Left ventricle myocardium superior (tissue), 1 donor: ENCODE data around the gene SBSN. TPM values are rescaled to one million over a fixed set of nuclear protein-coding genes. Genes with fewer than 3 reads are reported as not detected.

Source experiments
- ATAC-seq: fragments of 200-7000 bp; cut with Tn5 transposase; one replicate; pipeline ENCODE4 v1.9.1; 2020; ENCODE audit warnings: mild to moderate bottlenecking, moderate library complexity
- DNase-seq: peaks from one replicate; pipeline ENCODE4 v3.0.0-alpha.2; 2020
- intact Hi-C: fragments of 100-400 bp; cut with micrococcal nuclease; formaldehyde crosslinking; loops from one replicate; pipeline ENCODE4 v1.11.0; 2022
- total RNA-seq: library from RNA; stranded (reverse); fragmentation: NEBNext Ultra II Directional; extraction: Animal tissue kit (Norgen Biotek cat#: 25700); gene quantifications from one replicate; pipeline ENCODE4 v1.2.1, GENCODE V29; 2021
- donor health status: DM: no; HTN: yes; CAD: no; lungs with severe emphysema.

Gene SBSN
- total RNA-seq, 1 donor from 2014 or later = not detected

DNA sequence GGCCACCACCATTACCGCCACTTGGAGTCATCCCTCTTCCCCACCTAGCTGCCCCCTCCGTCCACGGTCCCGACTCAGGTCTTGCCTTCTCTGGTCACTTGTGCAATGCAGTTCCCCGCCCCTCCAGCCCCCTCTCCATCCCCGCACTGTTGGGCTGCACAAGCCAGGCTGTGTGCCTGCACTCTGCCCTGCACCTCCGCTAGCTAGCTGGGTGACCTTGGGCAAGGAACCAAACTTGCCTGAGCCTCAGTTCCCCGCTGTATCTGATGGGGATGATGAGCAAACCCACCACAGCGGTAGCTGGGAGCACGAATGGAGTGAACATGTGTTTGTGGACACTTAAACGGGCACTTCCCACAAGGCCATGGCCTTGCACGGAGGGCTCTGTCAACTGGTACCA, 11.7 kb upstream of the SBSN start:
- intact Hi-C loops = no loop called here
- ATAC-seq (no peak), DNase-seq (no peak)

DNA sequence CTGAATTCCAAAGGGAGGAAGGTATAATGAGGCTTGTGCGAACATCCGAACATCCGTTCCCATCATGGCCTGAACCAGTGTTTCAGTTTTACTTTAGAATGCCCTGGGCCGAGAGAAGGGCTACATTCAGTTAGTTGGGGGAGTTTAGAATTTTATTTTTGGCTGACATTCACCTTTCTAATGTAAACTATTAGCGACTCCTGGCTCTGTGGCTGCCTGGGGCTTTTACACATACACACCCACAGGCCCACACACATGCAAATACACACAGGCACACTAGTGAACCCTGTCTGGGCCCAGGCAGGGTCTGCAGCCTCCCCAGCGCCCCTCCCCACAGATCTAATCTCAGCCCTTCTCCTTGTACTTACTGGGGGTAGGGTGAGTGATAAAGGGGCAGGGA, 11.2 kb upstream of the SBSN start:
- intact Hi-C loops = no loop called here
- no peak for ATAC-seq
- DNase-seq = no peak

DNA sequence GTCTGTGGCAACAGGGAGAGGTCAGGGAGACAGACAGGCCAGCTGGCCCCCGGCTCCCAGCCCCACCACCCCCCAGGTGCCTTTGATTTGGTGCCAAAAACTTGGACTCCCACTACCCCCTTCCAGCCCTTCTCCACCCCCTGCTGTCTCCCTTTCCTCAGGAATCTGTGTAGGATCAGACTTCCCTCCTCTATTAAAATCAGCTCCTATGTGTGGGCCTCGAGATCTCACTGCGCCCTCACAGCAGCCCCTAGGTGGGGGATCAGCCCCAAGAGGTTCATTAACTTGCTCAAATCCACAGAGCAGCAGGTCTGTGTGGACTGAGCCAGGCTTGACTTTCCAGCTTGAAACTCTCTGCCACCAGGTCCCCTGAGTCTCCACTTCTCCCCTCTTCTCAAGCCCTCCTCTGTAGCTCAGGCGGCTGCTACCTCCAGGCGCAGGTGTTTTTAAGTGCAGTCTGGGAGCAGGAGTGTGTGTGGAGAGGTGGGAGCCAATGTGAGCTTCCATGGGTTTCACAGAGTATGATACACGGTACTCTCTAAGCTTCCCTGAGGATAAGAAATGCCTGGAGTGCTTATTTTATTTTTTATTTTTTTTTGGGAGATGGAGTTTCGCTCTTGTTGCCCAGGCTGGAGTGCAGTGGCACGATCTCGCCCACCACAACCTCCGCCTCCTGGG, 6.8 kb upstream of the SBSN start:
- ATAC-seq = no peak
- no peak for DNase-seq
- intact Hi-C loops = no loop called here

DNA sequence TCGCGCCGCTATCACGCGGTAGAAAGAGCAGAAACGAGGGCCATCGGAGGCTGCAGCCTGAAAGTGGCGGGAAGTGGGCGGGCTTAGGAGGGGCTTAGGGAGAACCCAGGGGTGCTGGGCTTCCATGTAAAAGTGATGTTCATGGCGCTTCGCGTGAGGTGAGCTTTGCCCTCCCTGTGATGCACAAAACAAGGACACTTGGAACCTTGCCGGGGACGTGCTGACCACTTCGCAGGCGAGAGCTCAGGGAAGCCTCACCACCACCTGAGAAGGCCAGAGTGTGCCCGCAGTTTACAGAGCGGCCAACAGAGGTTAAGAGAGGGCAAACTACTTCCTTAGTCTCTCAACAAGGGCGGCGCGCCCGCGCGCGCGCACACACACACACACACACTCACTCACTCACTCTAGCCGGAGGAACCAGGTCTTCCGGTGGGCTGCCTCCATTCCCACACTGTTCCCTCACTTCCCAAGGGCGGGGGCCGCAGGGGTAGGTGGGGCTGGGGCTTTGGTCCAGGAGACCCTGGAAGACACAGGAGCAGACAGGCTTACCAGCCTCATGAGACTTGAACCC, 5.8 kb upstream of the SBSN start:
- ATAC-seq (peak; percentile 59), DNase-seq (peak; percentile 58)
- intact Hi-C loops = no loop called here

DNA sequence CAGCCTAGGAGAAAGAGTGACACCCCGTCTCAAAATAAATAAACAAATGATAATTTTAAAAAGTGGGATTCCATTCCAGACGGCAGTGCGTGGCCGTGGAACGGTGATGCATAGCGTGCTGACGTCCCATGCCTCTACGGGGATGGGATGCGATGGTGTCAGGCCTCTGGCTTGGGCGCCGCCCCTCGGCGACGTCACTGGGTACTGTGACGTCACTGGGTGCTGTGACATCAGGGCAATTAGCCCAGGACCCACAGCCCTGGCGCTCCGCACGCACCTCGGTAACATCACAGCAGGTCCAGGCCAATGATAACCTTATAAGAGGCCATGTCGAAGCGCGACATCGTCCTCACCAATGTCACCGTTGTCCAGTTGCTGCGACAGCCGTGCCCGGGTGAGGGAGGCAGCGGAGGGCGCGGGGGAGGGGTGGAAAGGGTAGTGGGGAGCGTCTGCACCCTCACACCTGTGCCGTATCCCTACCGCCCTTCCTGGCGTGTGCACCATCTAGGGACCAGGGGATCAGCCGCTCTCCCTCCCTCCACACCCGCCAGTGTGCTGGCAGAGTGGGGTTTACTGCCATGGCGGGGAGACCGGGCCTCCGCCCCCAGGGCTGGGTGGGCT, 5.2 kb upstream of the SBSN start, which contains the start of gene GAPDHS:
GAPDHS (plus strand) TSS at position 256 of the 621 bp plus-strand sequence; CDS start at position 328, 72 bp downstream.
- ATAC-seq (no peak), DNase-seq (no peak)
- intact Hi-C loops = no loop called here

DNA sequence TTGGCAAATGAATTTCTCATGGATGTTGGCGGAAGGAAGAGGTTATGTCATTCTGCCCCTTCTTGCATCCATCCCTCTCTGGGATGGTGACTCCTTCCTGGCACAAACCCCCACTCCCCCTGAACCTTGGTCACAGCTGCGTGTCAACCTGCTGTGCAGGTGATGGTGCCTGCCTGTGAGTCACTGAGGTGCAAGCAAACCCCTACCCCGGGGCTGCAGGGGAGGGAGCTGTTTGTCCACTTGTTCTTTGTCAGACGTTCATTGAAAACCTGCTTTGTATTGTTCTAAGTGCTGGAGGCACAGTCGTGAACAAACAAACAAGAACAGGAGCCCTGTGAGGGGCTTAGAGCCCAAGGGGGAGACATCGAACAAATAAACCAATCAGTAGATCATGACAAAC, 3.2 kb upstream of the SBSN start:
- intact Hi-C loops = no loop called here
- ATAC-seq = no peak

DNA sequence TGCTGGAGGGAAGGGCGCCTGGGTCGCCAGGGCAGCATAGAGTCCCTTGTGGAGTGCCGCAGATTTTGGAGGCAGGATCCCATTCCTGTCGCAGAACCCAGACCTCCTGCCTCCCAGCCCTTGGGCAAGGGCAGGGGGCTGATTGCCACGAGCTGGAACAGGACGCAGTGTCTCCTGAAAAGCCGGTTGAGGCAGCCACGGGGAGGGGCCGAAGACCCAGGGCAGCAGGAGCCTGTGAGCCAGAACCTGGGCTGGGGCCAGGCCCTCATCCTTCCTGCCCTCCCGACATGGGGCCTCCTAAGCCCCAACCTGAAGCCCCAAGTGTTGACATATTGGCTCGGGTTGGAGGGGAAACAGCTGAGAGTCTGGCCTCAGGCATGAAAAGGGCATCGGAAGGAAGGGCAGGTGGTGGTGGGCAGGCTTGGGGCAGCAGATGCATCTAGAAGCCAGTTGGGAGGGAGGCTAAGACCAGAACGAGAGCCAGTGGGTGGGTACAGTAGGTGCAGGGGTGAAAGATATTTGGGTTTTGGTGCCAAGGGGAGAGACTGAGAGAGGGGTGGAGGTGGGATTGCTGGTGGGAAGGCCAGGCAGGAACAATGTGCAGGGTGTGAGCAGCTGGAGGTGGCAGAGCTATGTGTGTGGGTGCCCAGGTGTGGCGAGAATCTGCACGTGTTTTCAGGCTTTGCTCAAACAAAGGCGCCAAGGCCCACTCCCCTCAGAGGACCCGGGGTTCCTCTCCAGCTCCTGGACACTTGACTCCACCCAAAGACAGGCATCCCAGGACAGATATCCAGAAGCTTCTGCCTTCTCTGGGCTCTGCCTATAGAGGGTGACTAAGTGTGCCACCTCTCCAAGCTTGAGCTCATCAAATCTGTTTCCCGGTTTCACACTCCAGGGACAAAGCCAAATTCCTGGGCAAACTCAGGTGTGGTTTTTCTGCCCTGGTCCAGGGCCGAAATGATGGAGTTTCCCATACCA, 1.4 kb upstream of the SBSN start:
- no peak for DNase-seq

More for the DNA sequence above, 3.2 kb upstream of the SBSN start:
- DNase-seq = no peak

DNA sequence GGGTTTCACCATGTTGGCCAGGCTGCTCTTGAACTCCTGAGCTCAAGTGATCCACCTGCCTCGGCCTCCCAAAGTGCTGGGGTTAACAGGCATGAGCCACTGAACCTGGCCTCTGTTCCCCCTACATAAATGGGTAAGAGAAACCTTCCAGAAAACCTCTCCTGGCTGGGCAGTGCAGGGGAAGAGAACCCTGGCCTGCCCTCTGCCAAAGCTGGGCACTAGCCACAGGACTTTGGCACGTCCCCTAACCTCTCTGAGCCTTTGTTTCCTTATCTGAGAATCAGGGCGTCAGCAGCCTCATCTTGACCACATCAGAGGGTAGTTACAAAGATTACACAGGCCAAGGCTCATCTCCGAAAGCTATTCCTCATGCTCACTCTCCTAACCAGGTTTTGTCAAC, 2.2 kb downstream of the SBSN start:
- DNase-seq (no peak), ATAC-seq (no peak)
- intact Hi-C loops = no loop called here

More for the DNA sequence above, 1.4 kb upstream of the SBSN start:
- intact Hi-C loops = no loop called here
- ATAC-seq = no peak

DNA sequence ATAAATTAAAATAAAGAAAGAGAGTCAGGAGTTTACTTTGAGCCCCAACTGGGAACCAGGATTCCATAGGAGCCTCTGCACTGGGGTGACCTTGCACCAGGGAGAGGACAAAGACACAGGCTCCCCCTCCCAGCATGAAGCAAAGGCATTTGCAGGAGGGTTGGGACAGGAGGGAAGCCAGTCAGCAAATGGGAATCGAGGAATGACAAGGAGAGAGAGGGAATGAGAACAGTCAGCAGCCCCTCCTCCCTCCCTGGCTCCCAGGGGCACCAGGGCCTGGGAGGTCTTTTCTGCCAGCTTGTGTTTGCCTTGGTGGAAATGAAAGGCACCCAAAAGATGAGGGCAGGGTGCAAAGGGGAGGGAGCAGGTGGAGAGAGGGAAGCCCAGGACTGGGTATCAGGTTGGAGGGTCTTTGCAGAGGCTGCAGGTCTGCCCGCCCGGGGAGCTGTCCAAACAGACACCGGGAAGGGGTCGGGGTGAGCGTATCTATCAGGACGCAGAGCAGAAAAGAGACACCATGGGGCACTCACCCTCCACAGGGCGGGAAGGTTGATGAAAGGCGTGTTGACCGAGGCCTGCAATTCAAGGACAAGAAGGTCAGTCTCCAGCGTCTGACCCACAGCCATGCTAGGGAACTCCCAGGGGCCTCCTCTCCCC, 3.8 kb downstream of the SBSN start:
- DNase-seq (no peak), ATAC-seq (no peak)
- intact Hi-C loops = no loop called here

DNA sequence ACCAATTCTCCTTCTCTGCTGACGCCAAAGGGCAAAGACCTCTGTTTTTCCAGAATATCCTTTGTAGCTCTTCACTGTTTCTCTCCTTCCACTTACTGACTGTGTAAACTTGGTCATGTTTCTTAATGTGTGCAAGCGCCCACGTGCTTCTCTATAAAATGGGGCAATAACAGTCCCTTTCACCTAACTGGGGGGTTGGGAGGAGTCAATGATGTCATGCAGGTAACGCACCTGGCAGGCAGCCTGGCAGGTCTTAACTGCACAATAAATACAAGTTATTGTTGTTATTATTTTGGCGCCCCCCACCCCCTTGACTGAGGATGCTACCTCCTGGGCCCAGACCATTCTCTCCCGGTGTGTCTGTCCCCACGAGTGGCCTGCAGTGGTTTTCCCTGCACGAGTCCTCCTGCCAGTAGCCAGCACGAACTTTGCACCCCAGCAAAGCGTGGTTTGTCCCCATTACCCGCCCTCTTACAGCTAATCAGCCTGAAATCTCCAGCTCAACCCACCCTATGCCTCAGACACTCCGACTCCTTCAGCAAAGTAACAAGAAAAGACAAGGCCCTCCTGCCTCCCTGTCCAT, 5.3 kb downstream of the SBSN start:
- ATAC-seq = no peak
- intact Hi-C loops = no loop called here
- DNase-seq = no peak

DNA sequence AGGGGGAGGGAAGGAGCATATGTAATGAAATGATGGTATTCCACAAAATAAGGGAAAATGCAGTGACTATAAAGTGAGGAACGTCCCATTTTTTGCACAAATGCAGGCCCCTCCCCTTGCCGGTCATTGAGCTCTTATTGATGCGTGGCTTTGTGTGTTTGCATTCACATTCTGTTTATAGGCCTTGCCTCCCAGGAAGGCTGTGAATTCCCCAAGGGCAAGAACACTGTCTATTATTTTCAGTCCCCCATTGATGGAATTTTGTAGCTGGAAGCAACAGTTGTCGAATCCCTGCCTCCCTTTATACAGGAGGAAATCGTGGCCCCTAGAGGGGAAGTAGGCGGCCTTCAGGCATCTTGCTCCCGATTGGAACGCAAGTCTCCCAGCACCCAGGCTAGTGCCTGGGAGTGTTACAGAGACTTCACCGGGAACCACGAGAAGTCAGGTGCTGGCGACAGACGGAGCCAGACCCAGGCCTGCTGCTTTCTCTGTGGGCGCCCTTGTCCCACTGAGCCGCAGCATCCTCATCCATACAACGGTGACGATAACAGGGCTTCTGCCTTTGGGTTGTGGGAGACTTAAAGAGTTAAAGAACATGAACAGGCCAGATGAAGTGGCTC, 6.9 kb downstream of the SBSN start:
- intact Hi-C loops = no loop called here
- ATAC-seq (no peak), DNase-seq (no peak)

DNA sequence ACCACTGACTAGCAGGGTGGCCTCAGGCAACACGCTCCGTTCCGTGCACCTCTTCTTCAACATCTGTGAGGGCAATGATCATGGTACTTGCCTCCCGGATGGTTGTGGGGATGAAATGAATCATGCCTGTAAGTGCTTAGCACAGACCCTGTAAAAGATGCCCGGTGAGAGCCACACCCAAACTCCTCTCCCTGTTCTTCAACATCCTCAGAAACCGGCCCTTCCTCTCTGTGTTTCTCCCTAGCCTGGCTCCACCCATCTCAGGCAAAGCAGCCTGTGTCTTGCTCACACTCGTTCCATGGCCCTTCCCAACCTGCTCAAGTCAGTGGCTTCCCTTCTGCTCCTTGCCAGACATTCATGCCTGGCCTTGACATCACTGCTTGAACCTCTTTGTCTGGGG, 8.8 kb downstream of the SBSN start:
- intact Hi-C loops = no loop called here
- no peak for ATAC-seq

DNA sequence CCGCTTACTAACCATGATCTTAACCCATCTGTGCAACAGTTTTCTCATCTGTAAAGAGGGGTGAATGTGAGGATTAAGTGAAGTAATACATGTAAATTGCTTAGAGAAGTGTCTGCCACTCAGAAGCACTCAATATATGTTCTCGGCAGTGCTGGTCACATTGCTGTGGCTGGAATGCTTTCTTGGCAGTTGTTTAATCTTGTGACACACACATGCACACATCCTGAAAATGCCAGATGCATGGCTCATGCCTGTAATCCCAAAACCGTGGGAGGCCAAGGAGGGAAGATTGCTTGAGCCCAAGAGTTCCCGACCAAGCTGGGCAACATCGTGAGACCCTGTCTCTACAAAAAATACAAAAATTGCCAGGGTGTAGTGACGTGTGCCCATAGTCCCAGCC, 9.8 kb downstream of the SBSN start:
- no peak for DNase-seq
- intact Hi-C loops = no loop called here
- peak; percentile 52 for ATAC-seq

More for the DNA sequence above, 8.8 kb downstream of the SBSN start:
- no peak for DNase-seq

DNA sequence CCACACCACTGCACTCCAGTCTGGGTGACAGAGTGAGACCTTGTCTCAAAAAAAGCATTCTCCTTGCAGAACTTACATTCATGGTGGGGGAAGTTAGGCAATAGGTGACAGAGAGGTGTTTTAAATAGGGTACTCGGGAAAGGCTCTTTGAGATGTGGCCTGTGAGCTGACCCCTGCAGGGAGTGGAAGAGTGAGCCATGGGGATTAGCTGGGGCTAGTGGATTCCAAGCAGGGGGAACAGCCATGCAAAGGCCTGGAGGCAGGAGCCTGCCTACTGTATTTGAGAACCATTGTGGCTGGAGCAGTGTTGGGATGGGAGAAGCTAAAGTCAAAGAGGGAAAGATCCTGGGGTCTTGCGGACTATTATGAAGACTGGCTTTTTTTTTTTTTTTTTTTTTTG, 10.8 kb downstream of the SBSN start:
- intact Hi-C loops = no loop called here
- DNase-seq = no peak

DNA sequence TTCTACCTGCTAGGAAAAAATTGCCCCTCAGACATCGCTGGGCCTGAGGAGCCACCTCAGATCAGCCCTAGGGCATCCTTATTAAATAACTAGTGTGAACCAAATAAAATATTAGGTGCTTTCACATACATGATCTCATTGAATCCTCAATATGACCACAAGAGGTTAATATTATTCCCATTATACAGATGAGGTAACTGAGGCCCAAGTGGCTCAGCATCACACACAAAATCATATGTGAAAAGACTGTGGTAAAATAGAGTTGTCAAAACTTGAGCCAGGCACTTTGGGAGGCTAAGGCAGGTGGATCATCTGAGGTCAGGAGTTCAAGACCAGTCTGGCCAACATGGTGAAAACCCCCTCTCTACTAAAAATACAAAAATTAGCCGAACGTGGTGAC, 11.8 kb downstream of the SBSN start:
- ATAC-seq = no peak
- intact Hi-C loops = no loop called here
- no peak for DNase-seq

More for the DNA sequence above, 10.8 kb downstream of the SBSN start:
- ATAC-seq = no peak

DNA sequence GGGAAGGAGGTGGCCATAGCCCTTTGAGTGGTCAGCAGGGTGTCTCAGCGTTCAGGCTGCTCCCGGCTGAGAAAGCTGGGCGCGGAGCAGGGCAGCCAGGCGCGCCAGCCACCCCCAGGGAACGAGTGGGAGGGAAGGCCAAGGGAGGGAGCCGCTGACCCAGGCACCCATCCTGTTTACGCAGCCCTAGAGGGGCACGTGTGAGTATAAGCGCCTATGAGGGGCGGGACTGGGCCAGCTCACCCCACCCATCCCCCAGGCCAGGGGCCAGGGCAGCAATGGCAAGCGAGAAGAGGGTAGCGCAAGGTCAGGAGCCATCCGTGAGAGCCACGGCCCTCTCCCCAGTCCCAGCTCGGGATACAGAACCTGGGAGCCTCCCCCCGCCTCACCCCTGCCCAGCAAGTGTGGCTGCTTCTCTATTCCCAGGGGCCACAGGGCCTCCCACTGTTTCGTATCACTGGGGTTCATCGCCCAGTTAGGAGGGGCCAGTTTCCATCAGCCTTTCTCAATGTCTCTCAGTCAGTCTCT, 13.8 kb downstream of the SBSN start:
- intact Hi-C loops = no loop called here
- no peak for DNase-seq
- no peak for ATAC-seq

DNA sequence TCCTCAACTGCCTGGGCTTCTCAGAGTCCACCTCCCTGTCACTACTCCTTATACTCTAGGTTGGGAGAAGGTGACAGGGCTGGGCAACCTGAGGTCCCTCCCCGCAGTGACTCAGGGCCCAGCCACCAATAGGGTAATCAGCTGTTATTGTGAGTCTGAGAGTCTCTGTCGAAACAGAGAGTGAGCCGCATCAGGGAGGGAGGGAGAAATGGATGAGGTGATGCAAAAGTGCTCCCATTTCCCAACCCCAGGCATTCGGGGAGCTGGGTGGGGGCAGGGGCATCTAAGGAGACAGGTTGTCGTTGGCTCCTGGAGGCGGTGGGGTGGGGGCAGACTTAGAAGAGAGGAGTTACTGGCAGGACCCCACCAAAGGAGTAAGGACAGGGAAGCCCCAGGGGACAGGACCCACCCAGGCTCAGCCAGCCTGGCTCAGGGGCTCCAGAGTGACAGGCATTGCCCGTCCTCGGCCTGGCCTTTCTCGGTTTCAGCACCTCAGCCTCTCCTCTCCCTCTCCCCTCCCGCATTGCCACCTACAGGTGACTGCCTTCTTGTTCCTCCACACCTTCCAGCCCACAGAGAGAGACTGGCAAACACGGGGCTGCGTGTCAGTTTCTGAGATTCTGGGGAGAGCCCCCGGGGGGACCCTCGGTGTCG, 14.4 kb downstream of the SBSN start, which contains the start of gene DMKN:
DMKN (minus strand) TSS at position 22 of the 654 bp plus-strand sequence. CDS start 174 bp downstream, outside the sequence.
- no peak for ATAC-seq
- intact Hi-C loops = no loop called here

More for the DNA sequence above, 14.4 kb downstream of the SBSN start, which contains the start of gene DMKN:
- no peak for DNase-seq
